GM23338 (cell line): ENCODE measurements around the gene IRF2. TPM values are rescaled to one million over a fixed set of nuclear protein-coding genes. Genes with fewer than 3 reads are reported as not detected.

Source experiments
- ATAC-seq: fragments of 200-7000 bp; cut with Tn5 transposase; 3 replicates; pipeline ENCODE4 v1.9.1; 2020
- DNase-seq: peaks from one replicate; pipeline ENCODE4 v3.0.0-alpha.2; 2015; ENCODE audit warnings: low spot score
- H2AFZ ChIP-seq: fragments of 200-600 bp; sonication (generic); 2 replicates; pipeline ENCODE4 v1.8.0; 2016; ENCODE audit warnings: antibody characterized with exemption, mild to moderate bottlenecking, moderate library complexity
- H3F3A ChIP-seq: fragments of 200-600 bp; sonication (generic); replicated peaks from 2 replicates; pipeline ENCODE4 v1.8.0; 2017; ENCODE audit warnings: antibody characterized with exemption, mixed run types, low read depth
- H3K27ac ChIP-seq: fragments of 200-600 bp; sonication (generic); 2 replicates; pipeline ENCODE4 v1.6.1; 2016; ENCODE audit warnings: low read depth
- H3K27me3 ChIP-seq: fragments of 200-600 bp; sonication (generic); 2 replicates; pipeline ENCODE4 v1.8.0; 2016; ENCODE audit warnings: mild to moderate bottlenecking, mixed run types, moderate library complexity; ENCODE audit not compliant: insufficient read depth
- H3K36me3 ChIP-seq: fragments of 200-600 bp; sonication (generic); 2 replicates; pipeline ENCODE4 v1.8.0; 2016; ENCODE audit warnings: mild to moderate bottlenecking; ENCODE audit not compliant: insufficient read depth
- H3K4me1 ChIP-seq: fragments of 200-600 bp; sonication (generic); 2 replicates; pipeline ENCODE4 v1.8.0; 2016; ENCODE audit warnings: mild to moderate bottlenecking, moderate library complexity; ENCODE audit not compliant: insufficient read depth
- H3K4me2 ChIP-seq: fragments of 200-600 bp; sonication (generic); 2 replicates; pipeline ENCODE4 v1.7.1; 2017; ENCODE audit warnings: mixed run types
- H3K4me3 ChIP-seq: fragments of 200-600 bp; sonication (generic); 2 replicates; pipeline ENCODE4 v1.6.1; 2016; ENCODE audit warnings: mixed run types
- H3K79me2 ChIP-seq: fragments of 200-600 bp; sonication (generic); replicated peaks from 2 replicates; pipeline ENCODE4 v1.8.0; 2017; ENCODE audit warnings: mild to moderate bottlenecking; ENCODE audit not compliant: insufficient read depth
- H3K9me2 ChIP-seq: fragments of 200-600 bp; sonication (generic); 2 replicates; pipeline ENCODE4 v1.8.0; 2017; ENCODE audit not compliant: insufficient read depth
- H4K20me1 ChIP-seq: fragments of 200-600 bp; sonication (generic); replicated peaks from 2 replicates; pipeline ENCODE4 v1.8.0; 2017; ENCODE audit warnings: mild to moderate bottlenecking; ENCODE audit not compliant: insufficient read depth
- H3K27ac Mint-ChIP-seq: 2 replicates; pipeline ENCODE4 v1.8.0; 2020; ENCODE audit warnings: inconsistent platforms, mild to moderate bottlenecking, moderate library complexity, mixed read lengths
- H3K27me3 Mint-ChIP-seq: 3 replicates; pipeline ENCODE4 v1.8.0; 2022; ENCODE audit warnings: low read depth, mild to moderate bottlenecking, moderate library complexity, mixed read lengths, inconsistent platforms; ENCODE audit not compliant: insufficient read depth, poor library complexity
- H3K36me3 Mint-ChIP-seq: 3 replicates; pipeline ENCODE4 v1.8.0; 2021; ENCODE audit warnings: low read depth, mild to moderate bottlenecking, inconsistent platforms, moderate library complexity, mixed read lengths
- H3K4me1 Mint-ChIP-seq: 3 replicates; pipeline ENCODE4 v1.8.0; 2020; ENCODE audit warnings: mild to moderate bottlenecking, inconsistent platforms, mixed read lengths
- H3K4me3 Mint-ChIP-seq: 3 replicates; pipeline ENCODE4 v1.8.0; 2021; ENCODE audit warnings: moderate library complexity, mild to moderate bottlenecking, inconsistent platforms, mixed read lengths
- H3K9me3 Mint-ChIP-seq: 3 replicates; pipeline ENCODE4 v1.8.0; 2020; ENCODE audit warnings: moderate library complexity, mild to moderate bottlenecking, inconsistent platforms, mixed read lengths
- CREB1 ChIP-seq: fragments of 250-450 bp; sonication (Bioruptor Pico); IDR thresholded peaks from 2 replicates; pipeline ENCODE4 v1.5.0; 2020; ENCODE audit warnings: low read depth, mild to moderate bottlenecking, moderate library complexity
- EZH2 ChIP-seq: fragments of 200-600 bp; sonication (generic); IDR thresholded peaks from one replicate; pipeline ENCODE4 v1.8.0; 2017; ENCODE audit warnings: antibody characterized with exemption, mild to moderate bottlenecking, low read depth; ENCODE audit not compliant: unreplicated experiment
- EZH2phosphoT487 ChIP-seq: fragments of 200-600 bp; sonication (generic); IDR thresholded peaks from one replicate; pipeline ENCODE4 v1.8.1; 2018; ENCODE audit warnings: antibody characterized with exemption; ENCODE audit not compliant: unreplicated experiment
- JUNB ChIP-seq: IDR thresholded peaks from one replicate; pipeline ENCODE4 v1.6.1; 2016; ENCODE audit warnings: antibody characterized with exemption; ENCODE audit not compliant: unreplicated experiment
- NANOG ChIP-seq: IDR thresholded peaks from 2 replicates; pipeline ENCODE4 v1.6.1; 2016; ENCODE audit warnings: antibody characterized with exemption, borderline replicate concordance
- POLR2AphosphoS5 ChIP-seq: IDR thresholded peaks from 2 replicates; pipeline ENCODE4 v1.6.1; 2016; ENCODE audit warnings: antibody characterized with exemption, low read depth
- STAT1 ChIP-seq: IDR thresholded peaks from one replicate; pipeline ENCODE4 v1.6.1; 2016; ENCODE audit warnings: antibody characterized with exemption; ENCODE audit not compliant: unreplicated experiment
- ZNF114 ChIP-seq: fragments of 250-450 bp; sonication (Bioruptor Pico); IDR thresholded peaks from 2 replicates; pipeline ENCODE4 v1.5.0; 2020; ENCODE audit warnings: mild to moderate bottlenecking, moderate library complexity
- ZNF331 ChIP-seq: fragments of 250-450 bp; sonication (Bioruptor Pico); IDR thresholded peaks from 2 replicates; pipeline ENCODE4 v1.5.0; 2020; ENCODE audit warnings: low read depth, mild to moderate bottlenecking, moderate library complexity
- polyA plus RNA-seq: library from polyadenylated mRNA; unstranded; fragments of >200 nt; fragmentation: Nextera tagmentation; extraction: Ambion mirVana; gene quantifications from 2 replicates; pipeline ENCODE4 v1.2.1, GENCODE V29; 2016
- total RNA-seq: library from RNA; depleted of rRNA; stranded (reverse); fragments of >200 nt; shearing (Covaris generic); gene quantifications from 2 replicates; pipeline ENCODE4 v1.2.3, GENCODE V29; 2014
- TF ChIP-seq, protein P1 (sequence below): IDR thresholded peaks from one replicate; pipeline ENCODE4 v1.6.1; 2018; ENCODE audit warnings: antibody characterized with exemption; ENCODE audit not compliant: unreplicated experiment
- TF ChIP-seq, protein P2 (sequence below): fragments of 250-450 bp; sonication (Bioruptor Pico); IDR thresholded peaks from 2 replicates; pipeline ENCODE4 v1.5.0; 2020; ENCODE audit warnings: mild to moderate bottlenecking, moderate library complexity
- TF ChIP-seq, protein P3 (sequence below), 2 experiments: fragments of 200-600 bp in 1 of 2; sonication (generic) in 1 of 2; conservative IDR thresholded peaks; 2 replicates each; pipeline versions ENCODE4 v1.5.1 to v1.6.1; 2016 to 2017; ENCODE audit warnings: antibody characterized with exemption in 2 of 2, low read depth in 2 of 2, mild to moderate bottlenecking in 2 of 2, moderate library complexity in 1 of 2
- TF ChIP-seq, protein P4 (sequence below): IDR thresholded peaks from 2 replicates; pipeline ENCODE4 v1.6.1; 2016; ENCODE audit warnings: antibody characterized with exemption

The IRF2 gene
- total and polyA plus RNA-seq, 2 experiments from 2014 or later, result 14.7 to 15.0 TPM

DNA sequence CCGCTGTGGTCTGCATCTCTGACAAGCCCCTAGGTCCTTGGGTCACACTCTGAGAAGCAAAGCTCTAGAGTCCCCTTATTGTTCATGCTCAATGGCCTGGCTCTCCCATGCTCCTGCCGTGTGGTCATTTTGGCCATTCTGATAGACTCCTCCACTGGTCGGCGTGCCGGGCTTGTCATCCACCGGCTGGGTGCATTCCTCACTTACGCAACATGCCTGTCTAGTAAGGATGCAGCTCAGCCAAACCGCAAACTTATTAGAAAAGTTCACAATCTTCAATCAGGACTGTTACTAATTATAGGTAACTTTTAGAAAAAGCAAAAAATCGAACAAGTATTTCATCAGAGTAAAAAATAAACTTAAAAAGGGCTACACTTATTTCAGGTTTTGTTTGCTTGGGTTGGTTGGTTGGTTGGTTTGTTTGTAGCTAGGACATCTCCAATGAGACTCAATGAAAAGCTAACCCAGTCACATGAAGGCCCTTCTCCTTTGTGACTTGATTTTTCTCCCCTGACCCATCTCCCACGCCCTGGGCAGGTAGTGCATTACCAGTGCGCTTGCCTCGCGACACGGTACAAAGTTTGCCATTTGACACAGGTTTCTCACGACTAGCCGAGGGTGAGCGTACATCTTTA is 41.0 kb downstream of the IRF2 start:
- Histone ChIP-seq H3F3A (no peaks in the 10 kb centered on the region), H4K20me1 (no peaks in the 10 kb centered on the region; the same call in none of the 2 replicates), H3K4me2 (no peak overlapping the region), H3K4me3 (no peak overlapping the region), H3K79me2 (peaks cover 73% of the 10 kb centered on the region), H3K9me2 (no peaks in the 10 kb centered on the region), H3K36me3 (no peaks in the 10 kb centered on the region), H3K27me3 (no peaks in the 10 kb centered on the region), H3K4me1 (peaks cover 37% of the 10 kb centered on the region), H2AFZ (no peak overlapping the region), H3K27ac (no peak overlapping the region)
- Mint-ChIP-seq H3K9me3 (no peaks in the 10 kb centered on the region), H3K4me1 (peaks cover 42% of the 10 kb centered on the region), H3K27me3 (peaks cover 15% of the 10 kb centered on the region), H3K36me3 (peaks cover 4% of the 10 kb centered on the region), H3K4me3 (no peak overlapping the region), H3K27ac (peak overlapping the region; percentile 78; the same call in 1 of the 2 replicates)
- TF ChIP-seq ZNF114 (CRISPR knock-in tag), result no peak
- TF ChIP-seq, protein P1, sequence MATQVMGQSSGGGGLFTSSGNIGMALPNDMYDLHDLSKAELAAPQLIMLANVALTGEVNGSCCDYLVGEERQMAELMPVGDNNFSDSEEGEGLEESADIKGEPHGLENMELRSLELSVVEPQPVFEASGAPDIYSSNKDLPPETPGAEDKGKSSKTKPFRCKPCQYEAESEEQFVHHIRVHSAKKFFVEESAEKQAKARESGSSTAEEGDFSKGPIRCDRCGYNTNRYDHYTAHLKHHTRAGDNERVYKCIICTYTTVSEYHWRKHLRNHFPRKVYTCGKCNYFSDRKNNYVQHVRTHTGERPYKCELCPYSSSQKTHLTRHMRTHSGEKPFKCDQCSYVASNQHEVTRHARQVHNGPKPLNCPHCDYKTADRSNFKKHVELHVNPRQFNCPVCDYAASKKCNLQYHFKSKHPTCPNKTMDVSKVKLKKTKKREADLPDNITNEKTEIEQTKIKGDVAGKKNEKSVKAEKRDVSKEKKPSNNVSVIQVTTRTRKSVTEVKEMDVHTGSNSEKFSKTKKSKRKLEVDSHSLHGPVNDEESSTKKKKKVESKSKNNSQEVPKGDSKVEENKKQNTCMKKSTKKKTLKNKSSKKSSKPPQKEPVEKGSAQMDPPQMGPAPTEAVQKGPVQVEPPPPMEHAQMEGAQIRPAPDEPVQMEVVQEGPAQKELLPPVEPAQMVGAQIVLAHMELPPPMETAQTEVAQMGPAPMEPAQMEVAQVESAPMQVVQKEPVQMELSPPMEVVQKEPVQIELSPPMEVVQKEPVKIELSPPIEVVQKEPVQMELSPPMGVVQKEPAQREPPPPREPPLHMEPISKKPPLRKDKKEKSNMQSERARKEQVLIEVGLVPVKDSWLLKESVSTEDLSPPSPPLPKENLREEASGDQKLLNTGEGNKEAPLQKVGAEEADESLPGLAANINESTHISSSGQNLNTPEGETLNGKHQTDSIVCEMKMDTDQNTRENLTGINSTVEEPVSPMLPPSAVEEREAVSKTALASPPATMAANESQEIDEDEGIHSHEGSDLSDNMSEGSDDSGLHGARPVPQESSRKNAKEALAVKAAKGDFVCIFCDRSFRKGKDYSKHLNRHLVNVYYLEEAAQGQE, result no peak
- no peak for TF ChIP-seq POLR2AphosphoS5
- no peak for TF ChIP-seq EZH2phosphoT487
- no peak for TF ChIP-seq ZNF331
- TF ChIP-seq, protein P2, sequence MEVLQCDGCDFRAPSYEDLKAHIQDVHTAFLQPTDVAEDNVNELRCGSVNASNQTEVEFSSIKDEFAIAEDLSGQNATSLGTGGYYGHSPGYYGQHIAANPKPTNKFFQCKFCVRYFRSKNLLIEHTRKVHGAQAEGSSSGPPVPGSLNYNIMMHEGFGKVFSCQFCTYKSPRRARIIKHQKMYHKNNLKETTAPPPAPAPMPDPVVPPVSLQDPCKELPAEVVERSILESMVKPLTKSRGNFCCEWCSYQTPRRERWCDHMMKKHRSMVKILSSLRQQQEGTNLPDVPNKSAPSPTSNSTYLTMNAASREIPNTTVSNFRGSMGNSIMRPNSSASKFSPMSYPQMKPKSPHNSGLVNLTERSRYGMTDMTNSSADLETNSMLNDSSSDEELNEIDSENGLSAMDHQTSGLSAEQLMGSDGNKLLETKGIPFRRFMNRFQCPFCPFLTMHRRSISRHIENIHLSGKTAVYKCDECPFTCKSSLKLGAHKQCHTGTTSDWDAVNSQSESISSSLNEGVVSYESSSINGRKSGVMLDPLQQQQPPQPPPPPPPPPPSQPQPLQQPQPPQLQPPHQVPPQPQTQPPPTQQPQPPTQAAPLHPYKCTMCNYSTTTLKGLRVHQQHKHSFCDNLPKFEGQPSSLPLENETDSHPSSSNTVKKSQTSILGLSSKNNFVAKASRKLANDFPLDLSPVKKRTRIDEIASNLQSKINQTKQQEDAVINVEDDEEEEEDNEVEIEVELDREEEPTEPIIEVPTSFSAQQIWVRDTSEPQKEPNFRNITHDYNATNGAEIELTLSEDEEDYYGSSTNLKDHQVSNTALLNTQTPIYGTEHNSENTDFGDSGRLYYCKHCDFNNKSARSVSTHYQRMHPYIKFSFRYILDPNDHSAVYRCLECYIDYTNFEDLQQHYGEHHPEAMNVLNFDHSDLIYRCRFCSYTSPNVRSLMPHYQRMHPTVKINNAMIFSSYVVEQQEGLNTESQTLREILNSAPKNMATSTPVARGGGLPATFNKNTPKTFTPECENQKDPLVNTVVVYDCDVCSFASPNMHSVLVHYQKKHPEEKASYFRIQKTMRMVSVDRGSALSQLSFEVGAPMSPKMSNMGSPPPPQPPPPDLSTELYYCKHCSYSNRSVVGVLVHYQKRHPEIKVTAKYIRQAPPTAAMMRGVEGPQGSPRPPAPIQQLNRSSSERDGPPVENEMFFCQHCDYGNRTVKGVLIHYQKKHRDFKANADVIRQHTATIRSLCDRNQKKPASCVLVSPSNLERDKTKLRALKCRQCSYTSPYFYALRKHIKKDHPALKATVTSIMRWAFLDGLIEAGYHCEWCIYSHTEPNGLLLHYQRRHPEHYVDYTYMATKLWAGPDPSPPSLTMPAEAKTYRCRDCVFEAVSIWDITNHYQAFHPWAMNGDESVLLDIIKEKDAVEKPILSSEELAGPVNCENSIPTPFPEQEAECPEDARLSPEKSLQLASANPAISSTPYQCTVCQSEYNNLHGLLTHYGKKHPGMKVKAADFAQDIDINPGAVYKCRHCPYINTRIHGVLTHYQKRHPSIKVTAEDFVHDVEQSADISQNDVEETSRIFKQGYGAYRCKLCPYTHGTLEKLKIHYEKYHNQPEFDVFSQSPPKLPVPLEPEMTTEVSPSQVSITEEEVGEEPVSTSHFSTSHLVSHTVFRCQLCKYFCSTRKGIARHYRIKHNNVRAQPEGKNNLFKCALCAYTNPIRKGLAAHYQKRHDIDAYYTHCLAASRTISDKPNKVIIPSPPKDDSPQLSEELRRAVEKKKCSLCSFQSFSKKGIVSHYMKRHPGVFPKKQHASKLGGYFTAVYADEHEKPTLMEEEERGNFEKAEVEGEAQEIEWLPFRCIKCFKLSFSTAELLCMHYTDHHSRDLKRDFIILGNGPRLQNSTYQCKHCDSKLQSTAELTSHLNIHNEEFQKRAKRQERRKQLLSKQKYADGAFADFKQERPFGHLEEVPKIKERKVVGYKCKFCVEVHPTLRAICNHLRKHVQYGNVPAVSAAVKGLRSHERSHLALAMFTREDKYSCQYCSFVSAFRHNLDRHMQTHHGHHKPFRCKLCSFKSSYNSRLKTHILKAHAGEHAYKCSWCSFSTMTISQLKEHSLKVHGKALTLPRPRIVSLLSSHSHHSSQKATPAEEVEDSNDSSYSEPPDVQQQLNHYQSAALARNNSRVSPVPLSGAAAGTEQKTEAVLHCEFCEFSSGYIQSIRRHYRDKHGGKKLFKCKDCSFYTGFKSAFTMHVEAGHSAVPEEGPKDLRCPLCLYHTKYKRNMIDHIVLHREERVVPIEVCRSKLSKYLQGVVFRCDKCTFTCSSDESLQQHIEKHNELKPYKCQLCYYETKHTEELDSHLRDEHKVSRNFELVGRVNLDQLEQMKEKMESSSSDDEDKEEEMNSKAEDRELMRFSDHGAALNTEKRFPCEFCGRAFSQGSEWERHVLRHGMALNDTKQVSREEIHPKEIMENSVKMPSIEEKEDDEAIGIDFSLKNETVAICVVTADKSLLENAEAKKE (CRISPR knock-in tag), result no peak
- no peak for TF ChIP-seq EZH2
- no peak for TF ChIP-seq JUNB
- no peak for TF ChIP-seq NANOG
- TF ChIP-seq STAT1, result no peak
- no peak for TF ChIP-seq CREB1 (CRISPR knock-in tag)
- TF ChIP-seq, protein P3, sequence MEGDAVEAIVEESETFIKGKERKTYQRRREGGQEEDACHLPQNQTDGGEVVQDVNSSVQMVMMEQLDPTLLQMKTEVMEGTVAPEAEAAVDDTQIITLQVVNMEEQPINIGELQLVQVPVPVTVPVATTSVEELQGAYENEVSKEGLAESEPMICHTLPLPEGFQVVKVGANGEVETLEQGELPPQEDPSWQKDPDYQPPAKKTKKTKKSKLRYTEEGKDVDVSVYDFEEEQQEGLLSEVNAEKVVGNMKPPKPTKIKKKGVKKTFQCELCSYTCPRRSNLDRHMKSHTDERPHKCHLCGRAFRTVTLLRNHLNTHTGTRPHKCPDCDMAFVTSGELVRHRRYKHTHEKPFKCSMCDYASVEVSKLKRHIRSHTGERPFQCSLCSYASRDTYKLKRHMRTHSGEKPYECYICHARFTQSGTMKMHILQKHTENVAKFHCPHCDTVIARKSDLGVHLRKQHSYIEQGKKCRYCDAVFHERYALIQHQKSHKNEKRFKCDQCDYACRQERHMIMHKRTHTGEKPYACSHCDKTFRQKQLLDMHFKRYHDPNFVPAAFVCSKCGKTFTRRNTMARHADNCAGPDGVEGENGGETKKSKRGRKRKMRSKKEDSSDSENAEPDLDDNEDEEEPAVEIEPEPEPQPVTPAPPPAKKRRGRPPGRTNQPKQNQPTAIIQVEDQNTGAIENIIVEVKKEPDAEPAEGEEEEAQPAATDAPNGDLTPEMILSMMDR (conservative IDR thresholded peaks at IDR 0.05; ENCODE audit: low read depth in 2 of 2), result no peak
- TF ChIP-seq, protein P4, sequence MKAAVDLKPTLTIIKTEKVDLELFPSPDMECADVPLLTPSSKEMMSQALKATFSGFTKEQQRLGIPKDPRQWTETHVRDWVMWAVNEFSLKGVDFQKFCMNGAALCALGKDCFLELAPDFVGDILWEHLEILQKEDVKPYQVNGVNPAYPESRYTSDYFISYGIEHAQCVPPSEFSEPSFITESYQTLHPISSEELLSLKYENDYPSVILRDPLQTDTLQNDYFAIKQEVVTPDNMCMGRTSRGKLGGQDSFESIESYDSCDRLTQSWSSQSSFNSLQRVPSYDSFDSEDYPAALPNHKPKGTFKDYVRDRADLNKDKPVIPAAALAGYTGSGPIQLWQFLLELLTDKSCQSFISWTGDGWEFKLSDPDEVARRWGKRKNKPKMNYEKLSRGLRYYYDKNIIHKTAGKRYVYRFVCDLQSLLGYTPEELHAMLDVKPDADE, result no peak
- DNase-seq, result no peak
- no peak for ATAC-seq
